Measurements from ENCODE around the gene FRMPD2.

- TF ChIP-seq CTCF (IDR thresholded peaks at IDR 0.05) (no peak), POLR2A (IDR thresholded peaks at IDR 0.05) (no peak)
Measured at GRCh38 chr10:48206482-48207250, 67.8 kb downstream of the FRMPD2 start.

All from adrenal gland (tissue), 5 donors.